WTC11 (cell line): ENCODE data around the gene DCAF11.

ENCODE experiments used
- CTCF ChIP-seq: fragments of 200-600 bp; IDR thresholded peaks from 2 replicates; pipeline ENCODE4 v1.8.0; 2022; ENCODE audit warnings: antibody characterized with exemption
- ESRRA ChIP-seq: sonication (generic); formaldehyde crosslinking; IDR thresholded peaks from 2 replicates; pipeline ENCODE4 v1.8.1; 2022; ENCODE audit warnings: mild to moderate bottlenecking, missing genetic modification reagents, borderline replicate concordance
- FOXJ3 ChIP-seq: sonication (generic); formaldehyde crosslinking; IDR thresholded peaks from 2 replicates; pipeline ENCODE4 v1.9.0; 2021; ENCODE audit warnings: missing genetic modification reagents, mild to moderate bottlenecking, borderline replicate concordance
- GABPB1 ChIP-seq: sonication (generic); formaldehyde crosslinking; IDR thresholded peaks from 2 replicates; pipeline ENCODE4 v1.8.1; 2023; ENCODE audit warnings: mild to moderate bottlenecking, missing genetic modification reagents
- PREB ChIP-seq: sonication (generic); formaldehyde crosslinking; IDR thresholded peaks from 2 replicates; pipeline ENCODE4 v1.8.1; 2022; ENCODE audit warnings: mild to moderate bottlenecking, missing genetic modification reagents, moderate library complexity, borderline replicate concordance
- TCF7 ChIP-seq: sonication (generic); formaldehyde crosslinking; IDR thresholded peaks from 2 replicates; pipeline ENCODE4 v1.8.0; 2022; ENCODE audit warnings: mild to moderate bottlenecking, low read depth, missing genetic modification reagents, moderate library complexity
- ZNF317 ChIP-seq: sonication (generic); formaldehyde crosslinking; IDR thresholded peaks from 2 replicates; pipeline ENCODE4 v1.8.1; 2023; ENCODE audit warnings: low read depth, mild to moderate bottlenecking, moderate library complexity, missing genetic modification reagents, borderline replicate concordance
- TF ChIP-seq, protein P1 (sequence below): sonication (generic); formaldehyde crosslinking; IDR thresholded peaks from 2 replicates; pipeline ENCODE4 v1.8.0; 2022; ENCODE audit warnings: mild to moderate bottlenecking, missing genetic modification reagents
- TF ChIP-seq, protein P2 (sequence below): sonication (generic); formaldehyde crosslinking; IDR thresholded peaks from 2 replicates; pipeline ENCODE4 v1.8.1; 2022; ENCODE audit warnings: low read depth, mild to moderate bottlenecking, moderate library complexity, missing genetic modification reagents, borderline replicate concordance
- TF ChIP-seq, protein P3 (sequence below): fragments of 250-450 bp; sonication (Bioruptor Pico); IDR thresholded peaks from 2 replicates; pipeline ENCODE4 v1.9.0; 2021; ENCODE audit warnings: mild to moderate bottlenecking
- TF ChIP-seq, protein P4 (sequence below): sonication (generic); formaldehyde crosslinking; conservative IDR thresholded peaks from 2 replicates; pipeline ENCODE4 v1.8.1; 2022; ENCODE audit warnings: mild to moderate bottlenecking, missing genetic modification reagents

DNA sequence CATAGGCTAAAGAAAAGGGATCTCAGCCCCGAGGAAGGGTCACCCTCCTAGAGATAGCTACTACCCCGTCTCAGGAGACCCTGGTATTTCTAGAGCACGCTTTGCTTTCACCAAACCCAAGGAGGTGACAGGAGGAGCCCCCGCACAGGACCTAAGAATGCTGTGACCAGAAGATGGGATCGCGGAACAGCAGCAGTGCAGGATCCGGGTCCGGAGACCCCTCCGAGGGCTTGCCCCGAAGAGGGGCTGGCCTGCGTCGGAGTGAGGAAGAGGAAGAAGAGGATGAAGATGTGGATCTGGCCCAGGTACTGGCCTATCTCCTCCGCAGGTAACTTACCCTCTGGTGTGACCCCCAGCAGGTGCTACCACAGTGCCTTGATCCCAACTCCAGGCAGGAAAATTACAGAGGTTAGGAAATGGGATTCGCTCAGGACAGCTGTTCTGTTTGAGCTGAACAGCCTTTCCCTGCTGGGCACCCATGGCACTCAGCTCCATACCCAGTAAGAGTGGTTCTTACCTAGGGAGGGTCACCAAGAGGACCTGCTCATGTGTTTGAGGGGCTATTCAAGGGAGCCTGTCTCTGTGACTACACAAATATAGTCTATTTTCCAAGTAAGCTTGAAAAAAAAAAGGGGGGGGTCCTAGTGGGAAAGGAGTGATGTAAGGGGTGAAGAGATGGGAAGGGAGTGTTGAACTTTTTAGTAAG is 998 bp downstream of the DCAF11 start:
- no peak for TF ChIP-seq GABPB1 (CRISPR knock-in tag)
- TF ChIP-seq, protein P1, sequence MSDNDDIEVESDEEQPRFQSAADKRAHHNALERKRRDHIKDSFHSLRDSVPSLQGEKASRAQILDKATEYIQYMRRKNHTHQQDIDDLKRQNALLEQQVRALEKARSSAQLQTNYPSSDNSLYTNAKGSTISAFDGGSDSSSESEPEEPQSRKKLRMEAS (CRISPR knock-in tag) = no peak
- no peak for TF ChIP-seq CTCF
- TF ChIP-seq, protein P2, sequence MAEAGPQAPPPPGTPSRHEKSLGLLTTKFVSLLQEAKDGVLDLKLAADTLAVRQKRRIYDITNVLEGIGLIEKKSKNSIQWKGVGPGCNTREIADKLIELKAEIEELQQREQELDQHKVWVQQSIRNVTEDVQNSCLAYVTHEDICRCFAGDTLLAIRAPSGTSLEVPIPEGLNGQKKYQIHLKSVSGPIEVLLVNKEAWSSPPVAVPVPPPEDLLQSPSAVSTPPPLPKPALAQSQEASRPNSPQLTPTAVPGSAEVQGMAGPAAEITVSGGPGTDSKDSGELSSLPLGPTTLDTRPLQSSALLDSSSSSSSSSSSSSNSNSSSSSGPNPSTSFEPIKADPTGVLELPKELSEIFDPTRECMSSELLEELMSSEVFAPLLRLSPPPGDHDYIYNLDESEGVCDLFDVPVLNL (CRISPR knock-in tag) = no peak
- no peak for TF ChIP-seq PREB (CRISPR knock-in tag)
- no peak for TF ChIP-seq TCF7 (CRISPR knock-in tag)
- TF ChIP-seq, protein P3, sequence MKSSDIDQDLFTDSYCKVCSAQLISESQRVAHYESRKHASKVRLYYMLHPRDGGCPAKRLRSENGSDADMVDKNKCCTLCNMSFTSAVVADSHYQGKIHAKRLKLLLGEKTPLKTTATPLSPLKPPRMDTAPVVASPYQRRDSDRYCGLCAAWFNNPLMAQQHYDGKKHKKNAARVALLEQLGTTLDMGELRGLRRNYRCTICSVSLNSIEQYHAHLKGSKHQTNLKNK (CRISPR knock-in tag) = no peak
- TF ChIP-seq ESRRA (CRISPR knock-in tag) = no peak
- TF ChIP-seq, protein P4, sequence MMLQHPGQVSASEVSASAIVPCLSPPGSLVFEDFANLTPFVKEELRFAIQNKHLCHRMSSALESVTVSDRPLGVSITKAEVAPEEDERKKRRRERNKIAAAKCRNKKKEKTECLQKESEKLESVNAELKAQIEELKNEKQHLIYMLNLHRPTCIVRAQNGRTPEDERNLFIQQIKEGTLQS = no peak
- TF ChIP-seq FOXJ3 (CRISPR knock-in tag) = no peak
- no peak for TF ChIP-seq ZNF317
